Parathyroid adenoma (tissue), 2 donors: ENCODE results near the gene CD70.
"Not testable (repeated sequence)": the region's sequence is repeated elsewhere in the genome, so short reads cannot be mapped to it uniquely, and the experiment has no call there.

Experiments
- H2AFZ ChIP-seq: fragments of 300-600 bp; sonication (generic); one replicate; pipeline ENCODE4 v1.7.0; 2017; ENCODE audit warnings: antibody characterized with exemption, mild to moderate bottlenecking
- H3K27ac ChIP-seq: fragments of 300-600 bp; sonication (generic); one replicate; pipeline ENCODE4 v1.7.0; 2017
- H3K27me3 ChIP-seq: fragments of 300-600 bp; sonication (generic); one replicate; pipeline ENCODE4 v1.7.0; 2017; ENCODE audit warnings: low read length; ENCODE audit not compliant: control insufficient read depth, insufficient read depth
- H3K36me3 ChIP-seq: fragments of 300-600 bp; sonication (generic); one replicate; pipeline ENCODE4 v1.7.0; 2017; ENCODE audit warnings: low read length; ENCODE audit not compliant: control insufficient read depth, insufficient read depth
- H3K4me1 ChIP-seq: fragments of 300-600 bp; sonication (generic); one replicate; pipeline ENCODE4 v1.7.0; 2017; ENCODE audit warnings: control low read depth
- H3K4me2 ChIP-seq: fragments of 300-600 bp; sonication (generic); one replicate; pipeline ENCODE4 v1.7.0; 2017; ENCODE audit warnings: low read length
- H3K4me3 ChIP-seq: fragments of 300-600 bp; sonication (generic); one replicate; pipeline ENCODE4 v1.7.0; 2017; ENCODE audit warnings: low read depth, low read length
- H3K79me2 ChIP-seq: fragments of 300-600 bp; sonication (generic); one replicate; pipeline ENCODE4 v1.7.0; 2017; ENCODE audit warnings: control low read depth
- H3K9ac ChIP-seq: fragments of 300-600 bp; sonication (generic); one replicate; pipeline ENCODE4 v1.7.0; 2017; ENCODE audit warnings: mild to moderate bottlenecking
- H3K9me3 ChIP-seq: fragments of 300-600 bp; sonication (generic); one replicate; pipeline ENCODE4 v1.7.0; 2017; ENCODE audit warnings: low read length; ENCODE audit not compliant: control insufficient read depth
- TF ChIP-seq, protein P1 (sequence below): fragments of 300-600 bp; sonication (generic); IDR thresholded peaks from one replicate; pipeline ENCODE4 v1.7.0; 2017; ENCODE audit warnings: antibody characterized with exemption, mild to moderate bottlenecking
- donor health status: primary hyperparathyroidism.

Gene CD70

DNA sequence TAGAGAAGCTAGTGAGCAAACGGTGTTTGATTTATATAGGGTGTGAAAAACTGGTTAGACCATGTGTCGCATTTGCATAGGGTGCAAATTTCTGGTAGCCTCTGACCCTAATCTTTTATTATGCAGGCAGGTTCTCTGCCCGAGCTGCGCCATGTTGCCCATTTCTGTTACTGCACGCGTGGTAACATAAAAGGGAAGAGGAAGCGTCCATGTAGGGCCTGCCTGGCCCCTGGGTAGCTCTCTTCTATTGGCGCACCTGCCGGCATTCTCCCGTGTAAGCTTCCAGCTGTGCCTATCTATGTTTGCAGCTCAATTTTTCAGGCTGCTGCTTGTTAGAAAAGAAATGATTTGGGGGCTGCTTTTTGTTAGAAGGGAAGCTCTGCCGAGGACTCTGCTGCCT, 14.0 kb upstream of the CD70 start:
- no peaks in the 10 kb centered on the region for H3K79me2 ChIP-seq
- no peaks in the 10 kb centered on the region for H3K36me3 ChIP-seq
- H3K4me3 ChIP-seq = no peak overlapping the region
- H3K9me3 ChIP-seq = no peaks in the 10 kb centered on the region
- no peaks in the 10 kb centered on the region for H3K27me3 ChIP-seq
- no peak overlapping the region for H3K27ac ChIP-seq
- TF ChIP-seq, protein P1, sequence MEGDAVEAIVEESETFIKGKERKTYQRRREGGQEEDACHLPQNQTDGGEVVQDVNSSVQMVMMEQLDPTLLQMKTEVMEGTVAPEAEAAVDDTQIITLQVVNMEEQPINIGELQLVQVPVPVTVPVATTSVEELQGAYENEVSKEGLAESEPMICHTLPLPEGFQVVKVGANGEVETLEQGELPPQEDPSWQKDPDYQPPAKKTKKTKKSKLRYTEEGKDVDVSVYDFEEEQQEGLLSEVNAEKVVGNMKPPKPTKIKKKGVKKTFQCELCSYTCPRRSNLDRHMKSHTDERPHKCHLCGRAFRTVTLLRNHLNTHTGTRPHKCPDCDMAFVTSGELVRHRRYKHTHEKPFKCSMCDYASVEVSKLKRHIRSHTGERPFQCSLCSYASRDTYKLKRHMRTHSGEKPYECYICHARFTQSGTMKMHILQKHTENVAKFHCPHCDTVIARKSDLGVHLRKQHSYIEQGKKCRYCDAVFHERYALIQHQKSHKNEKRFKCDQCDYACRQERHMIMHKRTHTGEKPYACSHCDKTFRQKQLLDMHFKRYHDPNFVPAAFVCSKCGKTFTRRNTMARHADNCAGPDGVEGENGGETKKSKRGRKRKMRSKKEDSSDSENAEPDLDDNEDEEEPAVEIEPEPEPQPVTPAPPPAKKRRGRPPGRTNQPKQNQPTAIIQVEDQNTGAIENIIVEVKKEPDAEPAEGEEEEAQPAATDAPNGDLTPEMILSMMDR = no peak
- no peak overlapping the region for H3K9ac ChIP-seq
- H3K4me1 ChIP-seq = no peaks in the 10 kb centered on the region
- H2AFZ ChIP-seq = no peak overlapping the region
- H3K4me2 ChIP-seq = no peak overlapping the region

DNA sequence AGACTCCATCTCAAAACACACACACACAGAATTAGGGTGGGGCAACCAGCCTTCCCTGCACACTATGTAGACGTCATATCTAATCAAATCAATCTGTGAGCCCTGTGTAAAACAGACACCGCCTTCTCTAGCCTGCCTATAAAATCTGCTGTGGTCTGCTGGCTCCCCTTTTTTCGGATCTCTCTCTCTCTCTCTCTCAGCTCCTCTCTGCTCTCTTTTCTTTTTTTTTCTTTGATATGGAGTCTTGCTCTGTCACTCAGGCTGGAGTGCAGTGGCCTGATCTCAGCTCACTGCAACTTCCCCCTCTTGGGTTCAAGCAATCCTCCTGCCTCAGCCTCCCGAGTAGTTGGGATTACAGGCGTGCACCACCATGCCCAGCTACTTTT, 11.8 kb upstream of the CD70 start:
- Histone ChIP-seq H3K4me1 (no peaks in the 10 kb centered on the region), H3K27me3 (no peaks in the 10 kb centered on the region), H3K79me2 (no peaks in the 10 kb centered on the region), H3K4me3 (no peak overlapping the region), H3K36me3 (no peaks in the 10 kb centered on the region), H3K9ac (no peak overlapping the region), H3K9me3 (no peaks in the 10 kb centered on the region), H3K4me2 (no peak overlapping the region), H3K27ac (no peak overlapping the region), H2AFZ (no peak overlapping the region)
- TF ChIP-seq, protein P1 = no peak

DNA sequence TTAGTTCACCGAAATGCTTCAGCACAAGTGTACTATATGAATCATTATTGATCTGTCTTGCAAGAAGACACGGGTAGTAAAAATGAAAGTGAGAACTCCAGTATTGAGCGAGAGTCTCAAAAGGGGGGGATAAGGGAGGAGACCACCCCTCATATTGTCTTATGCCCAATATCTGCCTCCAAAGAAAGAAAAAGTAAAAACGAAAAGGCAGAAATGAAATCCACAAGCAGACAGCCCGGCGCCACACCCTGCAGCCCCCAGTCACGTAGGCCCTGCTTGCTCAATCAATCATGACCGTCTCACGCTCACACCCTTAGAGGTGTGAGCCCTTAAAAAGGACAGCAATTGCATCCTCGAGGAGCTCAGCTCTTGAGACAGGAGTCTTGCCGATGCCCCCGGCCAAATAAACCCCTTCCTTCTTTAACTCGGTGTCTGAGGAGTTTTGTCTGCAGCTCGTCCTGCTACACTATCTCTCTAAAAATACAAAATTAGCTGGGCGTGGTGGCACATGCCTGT, 10.6 kb upstream of the CD70 start:
- not testable (repeated sequence) for H3K9ac ChIP-seq, H3K4me3 ChIP-seq, H3K27ac ChIP-seq, H3K79me2 ChIP-seq, H3K36me3 ChIP-seq, H2AFZ ChIP-seq, H3K4me2 ChIP-seq, H3K9me3 ChIP-seq, H3K4me1 ChIP-seq, H3K27me3 ChIP-seq

DNA sequence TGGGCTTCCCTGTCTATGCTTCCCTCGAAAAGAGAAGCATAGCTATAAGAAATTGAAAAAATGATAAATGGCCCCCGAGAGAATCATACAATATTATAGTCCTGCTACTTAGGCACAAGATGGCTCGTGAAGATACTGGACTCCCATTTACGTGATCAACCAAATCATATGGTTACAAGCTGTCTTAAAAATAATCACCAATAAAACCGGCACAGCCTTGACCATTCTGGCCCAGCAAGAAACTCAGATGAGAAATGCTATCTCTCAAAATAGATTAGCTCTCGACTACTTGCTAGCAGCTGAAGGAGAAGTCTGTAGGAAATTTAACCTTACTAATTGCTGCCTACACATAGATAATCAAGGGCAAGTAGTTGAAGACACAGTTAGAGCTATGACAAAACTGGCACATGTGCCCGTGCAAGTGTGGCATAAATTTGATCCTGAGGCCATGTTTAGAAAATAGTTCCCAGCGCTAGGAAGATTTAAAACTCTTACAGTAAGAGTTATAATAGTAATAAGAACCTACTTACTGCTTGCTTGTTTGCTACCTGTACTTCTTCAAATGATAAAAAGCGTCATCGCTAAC, 10.1 kb upstream of the CD70 start:
- not testable (repeated sequence) for H3K79me2 ChIP-seq

DNA sequence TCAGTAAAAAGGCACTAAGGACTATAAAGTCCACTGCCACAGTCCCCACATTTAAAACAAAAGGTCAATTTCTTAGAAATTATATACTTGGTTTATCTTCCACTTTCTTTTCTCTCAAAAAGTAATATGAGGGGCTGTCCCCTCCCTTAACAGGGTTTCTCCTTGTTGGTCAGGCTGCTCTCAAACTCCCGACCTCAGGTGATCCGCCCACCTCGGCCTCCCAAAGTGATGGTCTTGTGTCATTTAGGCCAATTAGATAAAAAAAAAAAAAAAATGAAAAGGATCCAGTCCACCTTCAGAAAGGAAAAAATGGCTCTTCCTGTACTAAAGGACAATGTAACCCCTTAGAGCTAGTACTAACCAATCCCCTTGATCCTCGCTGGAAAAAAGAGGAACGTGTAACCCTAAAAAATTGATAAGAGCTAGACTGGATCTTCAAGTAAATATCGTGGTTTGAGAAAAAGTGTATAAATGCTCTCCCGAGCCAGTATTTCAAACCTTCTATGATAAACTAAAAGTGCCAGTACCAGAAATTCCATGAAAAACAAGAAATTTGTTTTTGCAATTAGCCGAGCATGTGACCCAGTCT, 9.0 kb upstream of the CD70 start:
- Histone ChIP-seq H3K9ac (no peak overlapping the region), H3K27me3 (no peaks in the 10 kb centered on the region), H2AFZ (no peak overlapping the region), H3K36me3 (no peaks in the 10 kb centered on the region), H3K9me3 (no peaks in the 10 kb centered on the region), H3K79me2 (no peaks in the 10 kb centered on the region), H3K4me1 (no peaks in the 10 kb centered on the region), H3K4me3 (no peak overlapping the region), H3K27ac (no peak overlapping the region), H3K4me2 (no peak overlapping the region)
- TF ChIP-seq, protein P1 = no peak

More for the DNA sequence above, 10.1 kb upstream of the CD70 start:
- H3K36me3 ChIP-seq, H3K4me2 ChIP-seq, H2AFZ ChIP-seq, H3K27ac ChIP-seq, H3K9me3 ChIP-seq, H3K4me1 ChIP-seq, H3K27me3 ChIP-seq, H3K9ac ChIP-seq, H3K4me3 ChIP-seq: not testable (repeated sequence)

DNA sequence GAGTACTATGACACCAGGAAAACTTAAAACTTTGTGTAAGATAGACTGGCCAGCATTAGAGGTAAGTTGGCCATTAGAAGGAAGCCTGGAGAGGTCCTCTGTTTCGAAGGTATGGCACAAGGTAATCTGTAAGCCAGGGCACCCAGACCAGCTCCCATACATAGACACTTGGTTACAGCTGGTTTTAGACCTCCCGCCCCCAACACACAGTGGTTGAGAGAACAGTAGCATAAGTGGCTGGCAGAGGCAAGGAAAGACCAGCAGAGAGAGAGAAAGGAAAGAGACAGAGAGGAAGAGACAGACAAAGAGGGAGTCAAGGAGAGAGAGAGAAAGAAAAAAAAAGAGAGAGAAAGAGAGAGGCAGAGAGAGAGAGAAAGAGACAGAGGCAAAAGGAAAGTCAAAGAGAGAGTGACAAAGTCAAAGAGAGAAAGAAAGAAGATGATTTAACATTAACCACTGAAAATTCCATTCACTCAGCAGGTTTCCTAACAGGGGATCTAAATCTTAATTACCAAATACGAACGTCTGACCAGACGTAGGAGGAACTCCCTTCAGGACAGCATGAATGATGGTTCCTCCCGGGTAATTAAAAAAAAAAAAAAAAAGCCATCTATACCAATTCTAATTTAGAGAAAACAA, 7.4 kb upstream of the CD70 start:
- H2AFZ ChIP-seq, H3K36me3 ChIP-seq, H3K9ac ChIP-seq, H3K9me3 ChIP-seq, H3K4me2 ChIP-seq, H3K27me3 ChIP-seq, H3K4me3 ChIP-seq, H3K4me1 ChIP-seq, H3K79me2 ChIP-seq, H3K27ac ChIP-seq: not testable (repeated sequence)

DNA sequence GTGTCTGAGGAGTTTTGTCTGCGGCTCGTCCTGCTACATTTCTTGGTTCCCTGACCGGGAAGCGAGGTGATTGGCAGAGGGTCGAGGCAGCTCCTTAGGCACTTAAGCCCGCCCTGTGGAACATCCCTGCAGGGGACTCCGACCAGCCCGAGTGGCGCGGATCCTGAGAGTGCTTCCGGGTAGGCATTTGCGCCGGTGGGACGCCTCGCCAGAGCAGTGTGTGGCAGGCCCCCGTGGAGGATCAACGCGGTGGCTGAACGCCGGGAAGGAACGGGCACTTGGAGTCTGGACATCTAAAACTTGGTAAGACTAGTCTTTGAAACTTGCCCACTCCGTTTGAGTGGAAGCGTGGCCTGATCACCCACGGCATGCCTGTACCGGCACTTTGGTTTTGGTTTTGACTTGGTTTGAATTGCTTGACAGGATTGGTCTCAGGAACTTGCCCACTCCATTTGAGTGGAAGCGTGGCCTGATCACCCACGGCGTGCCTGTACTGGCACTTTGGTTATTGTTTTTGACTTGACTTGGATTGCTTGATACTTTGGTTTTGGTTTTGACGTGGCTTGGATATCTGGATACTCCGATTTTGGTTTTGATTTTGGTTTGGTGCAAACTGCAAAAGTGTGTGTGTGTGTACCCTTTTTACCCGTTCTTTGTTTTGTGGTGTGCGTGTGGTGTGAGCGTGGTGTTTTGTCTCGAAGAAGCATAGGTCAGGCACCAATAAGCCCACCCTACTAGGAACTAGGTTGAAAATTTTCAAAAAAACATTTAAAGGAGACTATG, 6.7 kb upstream of the CD70 start:
- H3K4me2 ChIP-seq, H3K27ac ChIP-seq, H3K4me3 ChIP-seq, H3K9ac ChIP-seq, H3K27me3 ChIP-seq, H3K36me3 ChIP-seq, H3K79me2 ChIP-seq, H3K9me3 ChIP-seq, H2AFZ ChIP-seq, H3K4me1 ChIP-seq: not testable (repeated sequence)
